ENCODE data around the gene C5orf52. TPM values are rescaled to one million over a fixed set of nuclear protein-coding genes. Genes with fewer than 3 reads are reported as not detected.

C5orf52 gene
- polyA plus RNA-seq, 3 donors = not detected

GRCh38 chr5:157668356-157668755 lies 3.0 kb upstream of the C5orf52 start:
- peaks cover 22 to 26% of the 10 kb centered on the region in 2 donors for H3K4me1 ChIP-seq (ENCODE audit: control insufficient read depth in 1 of 2, insufficient read depth in 2 of 2, low read length in 2 of 2)
- Mint-ChIP-seq H3K9me3 (peaks cover 0 to 16% (median 8%) of the 10 kb centered on the region in 7 donors), H3K27me3 (ENCODE audit: low read depth in 3 of 3) (peaks cover 35 to 51% (median 47%) of the 10 kb centered on the region in 3 donors), H3K4me1 (peaks cover 34% of the 10 kb centered on the region), H3K4me3 (no peak overlapping the region), H3K36me3 (peaks cover 10 to 15% of the 10 kb centered on the region in 2 donors), H3K27ac (peak overlapping the region in 3 of 7 donors; percentile 2 to 73 (median 31))
- H3K9ac ChIP-seq (ENCODE audit: insufficient read depth, low read length, poor library complexity, severe bottlenecking) = no peak overlapping the region
- intact Hi-C loops (cut with micrococcal nuclease) = loop anchor here in 1 of 2 donors (5.0 to 10.0 kb wide), 3 partner anchors 54 to 94 kb away; partner anchors contain the start of genes ADAM19 and LSM11
- no peak overlapping the region for H3K4me3 ChIP-seq (replicated peaks in 1 of 3; ENCODE audit: low read depth in 2 of 3, low read length in 3 of 3)
- H3K79me2 ChIP-seq (ENCODE audit: insufficient read depth, low read length) = no peaks in the 10 kb centered on the region
- no peak overlapping the region for H2AFZ ChIP-seq (ENCODE audit: insufficient read depth, low read depth, low read length, poor library complexity, severe bottlenecking)
- no peaks in the 10 kb centered on the region for H3K9me3 ChIP-seq (replicated peaks in 1 of 2; ENCODE audit: control insufficient read depth in 1 of 2, insufficient read depth in 1 of 2, low read length in 2 of 2)
- H3K4me2 ChIP-seq (replicated peaks; ENCODE audit: extremely low read depth, low read length, poor library complexity, severe bottlenecking) = no peak overlapping the region
- H4K20me1 ChIP-seq (ENCODE audit: insufficient read depth, low read length) = no peaks in the 10 kb centered on the region
- no peak for DNase-seq
- TF ChIP-seq CTCF (IDR thresholded peaks at IDR 0.05) = no peak
- no peaks in the 10 kb centered on the region for H3K36me3 ChIP-seq (replicated peaks in 1 of 2; ENCODE audit: control insufficient read depth in 1 of 2, insufficient read depth in 2 of 2, low read length in 2 of 2)
- H3K27ac ChIP-seq (ENCODE audit: low read depth in 1 of 2, low read length in 2 of 2) = no peak overlapping the region
- H3K27me3 ChIP-seq (ENCODE audit: control insufficient read depth in 2 of 2, insufficient read depth in 2 of 2, low read length in 2 of 2) = peaks cover 5 to 35% of the 10 kb centered on the region in 2 donors
- no CpG with 5 or more reads among the region's 1 CpG for WGBS (ENCODE audit: insufficient coverage)

GRCh38 chr5:157669701-157670097 lies 1.6 kb upstream of the C5orf52 start:
- Mint-ChIP-seq H3K4me1 (peaks cover 31% of the 10 kb centered on the region), H3K27ac (peak overlapping the region in 1 of 7 donors; percentile 2), H3K4me3 (peak overlapping the region in 1 of 2 donors; percentile 99), H3K36me3 (peaks cover 10 to 15% of the 10 kb centered on the region in 2 donors), H3K27me3 (ENCODE audit: low read depth in 3 of 3) (peaks cover 36 to 62% (median 57%) of the 10 kb centered on the region in 3 donors), H3K9me3 (peaks cover 0 to 20% (median 7%) of the 10 kb centered on the region in 7 donors)
- no peak overlapping the region for H3K4me2 ChIP-seq (replicated peaks; ENCODE audit: extremely low read depth, low read length, poor library complexity, severe bottlenecking)
- H3K9me3 ChIP-seq (replicated peaks in 1 of 2; ENCODE audit: control insufficient read depth in 1 of 2, insufficient read depth in 1 of 2, low read length in 2 of 2) = no peaks in the 10 kb centered on the region
- intact Hi-C loops (cut with micrococcal nuclease) = loop anchor here (5.0 to 10.0 kb wide), 4 partner anchors 55 to 95 kb away; partner anchors contain the start of genes ADAM19 (in 1 of the 2), LSM11 (in 1 of the 2) and THG1L (in 1 of the 2)
- peaks cover 22 to 26% of the 10 kb centered on the region in 2 donors for H3K4me1 ChIP-seq (ENCODE audit: control insufficient read depth in 1 of 2, insufficient read depth in 2 of 2, low read length in 2 of 2)
- H3K27ac ChIP-seq (ENCODE audit: low read depth in 1 of 2, low read length in 2 of 2) = no peak overlapping the region
- 100% methylated on average over 5 of the region's 6 CpGs for WGBS (ENCODE audit: insufficient coverage)
- H3K4me3 ChIP-seq (replicated peaks in 1 of 3; ENCODE audit: low read depth in 2 of 3, low read length in 3 of 3) = no peak overlapping the region
- H3K27me3 ChIP-seq (ENCODE audit: control insufficient read depth in 2 of 2, insufficient read depth in 2 of 2, low read length in 2 of 2) = peaks cover 5 to 40% of the 10 kb centered on the region in 2 donors
- H4K20me1 ChIP-seq (ENCODE audit: insufficient read depth, low read length) = no peaks in the 10 kb centered on the region
- no peak for DNase-seq
- H3K36me3 ChIP-seq (replicated peaks in 1 of 2; ENCODE audit: control insufficient read depth in 1 of 2, insufficient read depth in 2 of 2, low read length in 2 of 2) = no peaks in the 10 kb centered on the region
- H2AFZ ChIP-seq (ENCODE audit: insufficient read depth, low read depth, low read length, poor library complexity, severe bottlenecking) = no peak overlapping the region
- TF ChIP-seq CTCF (IDR thresholded peaks at IDR 0.05) = no peak
- no peaks in the 10 kb centered on the region for H3K79me2 ChIP-seq (ENCODE audit: insufficient read depth, low read length)
- H3K9ac ChIP-seq (ENCODE audit: insufficient read depth, low read length, poor library complexity, severe bottlenecking) = no peak overlapping the region

Data from CD14-positive monocyte (primary cell).